AG10803 (cell line): ENCODE results near the gene UVRAG.

Experiments
- DNase-seq: peaks from one replicate; pipeline ENCODE4 v3.0.0; 2010; ENCODE audit warnings: low read depth
- H3K4me3 ChIP-seq: 2 replicates; pipeline ENCODE4 v1.5.1; 2011; ENCODE audit warnings: mild to moderate bottlenecking, low read length, control low read depth
- CTCF ChIP-seq: conservative IDR thresholded peaks from 2 replicates; pipeline ENCODE4 v1.5.1; 2011; ENCODE audit warnings: mild to moderate bottlenecking, low read length, control low read depth, inconsistent platforms

UVRAG gene

GRCh38 chr11:76152086-76152681, 337.2 kb downstream of the UVRAG start:
- H3K4me3 ChIP-seq = peak overlapping the region; percentile 49
- peak; percentile 74 for DNase-seq
- TF ChIP-seq CTCF = peak; percentile 96

- H3K4me3 ChIP-seq = no peak overlapping the region
- DNase-seq = no peak
These were observed 337.9 kb downstream of the UVRAG start for GRCh38 chr11:76152741-76153570.

GRCh38 chr11:76153571-76153923, 338.5 kb downstream of the UVRAG start:
- no peak for TF ChIP-seq CTCF
- H3K4me3 ChIP-seq = no peak overlapping the region
- DNase-seq = peak; percentile 67

More at GRCh38 chr11:76152741-76153570, 337.9 kb downstream of the UVRAG start:
- TF ChIP-seq CTCF = no peak

GRCh38 chr11:76155500-76156227, 340.7 kb downstream of the UVRAG start:
- H3K4me3 ChIP-seq = no peak overlapping the region
- no peak for DNase-seq
- no peak for TF ChIP-seq CTCF

GRCh38 chr11:76156971-76157427, 342.0 kb downstream of the UVRAG start:
- TF ChIP-seq CTCF = no peak
- no peak for DNase-seq
- H3K4me3 ChIP-seq = no peak overlapping the region

- no peak overlapping the region for H3K4me3 ChIP-seq
- no peak for DNase-seq
- TF ChIP-seq CTCF = no peak
These were observed 342.9 kb downstream of the UVRAG start for GRCh38 chr11:76157891-76158290.
